Activated naive CD4-positive, alpha-beta T cell treated with anti-CD3 and anti-CD28 coated beads for 36 hours (primary cell): ENCODE results near the gene KLF11. TPM values are rescaled to one million over a fixed set of nuclear protein-coding genes. Genes with fewer than 3 reads are reported as not detected.

Source experiments
- CTCF ChIA-PET: fragments of 350-600 bp; sonication (Branson Sonifier 250); formaldehyde crosslinking; loops from one replicate; lab custom pipeline; 2021; ENCODE audit warnings: antibody characterized with exemption; lab: Charles Lee
- DNase-seq: peaks from one replicate; pipeline ENCODE4 v3.0.0-alpha.2; 2020
- H3K27ac Mint-ChIP-seq: one replicate; pipeline ENCODE4 v1.8.0; 2021; ENCODE audit warnings: mild to moderate bottlenecking, mixed read lengths
- H3K27me3 Mint-ChIP-seq: one replicate; pipeline ENCODE4 v1.8.0; 2021; ENCODE audit warnings: low read depth, mixed read lengths
- H3K36me3 Mint-ChIP-seq: one replicate; pipeline ENCODE4 v1.8.0; 2021; ENCODE audit warnings: low read depth, mixed read lengths
- H3K4me1 Mint-ChIP-seq: one replicate; pipeline ENCODE4 v1.8.0; 2021; ENCODE audit warnings: low read depth, mixed read lengths
- H3K4me3 Mint-ChIP-seq: one replicate; pipeline ENCODE4 v1.8.0; 2021; ENCODE audit warnings: mild to moderate bottlenecking, moderate library complexity, mixed read lengths
- H3K9me3 Mint-ChIP-seq: one replicate; pipeline ENCODE4 v1.8.0; 2021; ENCODE audit warnings: mixed read lengths
- intact Hi-C: fragments of 100-400 bp; cut with micrococcal nuclease; formaldehyde crosslinking; loops from one replicate; pipeline ENCODE4 v1.15.1; 2023
- total RNA-seq, 2 experiments: library from RNA; stranded (reverse); gene quantifications; one replicate each; pipeline ENCODE4 v1.2.3, GENCODE V29; 2021

Gene KLF11
- total RNA-seq, 2 experiments from 2014 or later, result 3.0 to 3.1 TPM

DNA sequence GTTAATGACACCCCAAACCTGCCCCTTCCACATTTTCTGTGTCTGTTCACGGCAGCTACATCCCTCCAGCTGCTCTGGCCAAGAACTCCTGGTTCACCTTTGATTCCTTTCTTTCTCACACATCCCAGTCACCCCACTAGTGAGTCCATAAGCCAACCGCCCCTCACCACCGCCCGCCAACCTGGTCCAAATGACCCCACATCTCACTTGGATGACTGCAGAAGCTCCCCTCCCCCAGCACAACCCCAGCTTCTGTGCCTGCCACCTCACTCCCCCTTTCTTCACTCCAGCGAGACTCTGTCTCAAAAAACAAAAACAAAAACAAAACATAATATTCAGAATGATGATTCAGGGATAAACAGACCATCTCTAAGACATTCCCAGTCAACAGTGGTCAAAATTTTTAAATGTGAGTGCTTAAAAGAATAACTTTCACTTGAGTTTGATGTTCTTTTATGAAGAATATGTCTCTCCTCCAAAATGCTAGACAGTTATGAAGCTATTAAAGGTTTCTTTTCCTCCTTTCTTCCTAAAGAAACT, 33.7 kb downstream of the KLF11 start:
- Mint-ChIP-seq H3K27me3 (peaks cover 69% of the 10 kb centered on the region), H3K27ac (no peak overlapping the region), H3K4me1 (peaks cover 12% of the 10 kb centered on the region), H3K9me3 (no peaks in the 10 kb centered on the region), H3K36me3 (no peaks in the 10 kb centered on the region), H3K4me3 (no peak overlapping the region)
- intact Hi-C loops, result no loop called here
- CTCF ChIA-PET, result interaction anchor here (2.2 kb wide), 1 partner anchor 20 kb away, joined by 8 read pairs; no protein-coding TSS in a partner anchor
- no peak for DNase-seq

DNA sequence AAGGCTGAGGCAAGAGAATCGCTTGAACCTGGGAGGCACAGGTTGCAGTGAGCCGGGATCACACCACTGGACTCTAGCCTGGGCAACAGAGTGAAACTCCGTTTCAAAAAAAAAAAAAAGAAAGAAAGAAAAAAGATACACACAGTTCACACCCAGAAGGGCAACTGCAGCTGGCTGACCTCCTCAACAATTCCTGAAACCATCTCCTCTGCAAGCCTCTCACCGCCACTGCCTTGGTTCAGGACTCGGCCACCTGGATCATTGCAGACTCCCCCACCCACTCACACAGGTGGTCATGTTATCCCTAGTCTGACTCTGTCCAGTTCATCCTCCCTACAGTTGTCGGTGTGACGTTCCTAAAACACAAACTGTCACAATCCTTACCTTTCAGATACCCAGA, 34.7 kb downstream of the KLF11 start:
- no peak overlapping the region for H3K4me3 Mint-ChIP-seq
- CTCF ChIA-PET, result interaction anchor here (1.0 to 2.2 kb wide), 2 partner anchors 19 kb away, joined by 5 to 8 read pairs; no protein-coding TSS in a partner anchor
- H3K27me3 Mint-ChIP-seq, result peaks cover 74% of the 10 kb centered on the region
- H3K36me3 Mint-ChIP-seq, result no peaks in the 10 kb centered on the region
- no peaks in the 10 kb centered on the region for H3K9me3 Mint-ChIP-seq
- no peak overlapping the region for H3K27ac Mint-ChIP-seq
- intact Hi-C loops, result no loop called here
- DNase-seq, result no peak
- H3K4me1 Mint-ChIP-seq, result peaks cover 10% of the 10 kb centered on the region

DNA sequence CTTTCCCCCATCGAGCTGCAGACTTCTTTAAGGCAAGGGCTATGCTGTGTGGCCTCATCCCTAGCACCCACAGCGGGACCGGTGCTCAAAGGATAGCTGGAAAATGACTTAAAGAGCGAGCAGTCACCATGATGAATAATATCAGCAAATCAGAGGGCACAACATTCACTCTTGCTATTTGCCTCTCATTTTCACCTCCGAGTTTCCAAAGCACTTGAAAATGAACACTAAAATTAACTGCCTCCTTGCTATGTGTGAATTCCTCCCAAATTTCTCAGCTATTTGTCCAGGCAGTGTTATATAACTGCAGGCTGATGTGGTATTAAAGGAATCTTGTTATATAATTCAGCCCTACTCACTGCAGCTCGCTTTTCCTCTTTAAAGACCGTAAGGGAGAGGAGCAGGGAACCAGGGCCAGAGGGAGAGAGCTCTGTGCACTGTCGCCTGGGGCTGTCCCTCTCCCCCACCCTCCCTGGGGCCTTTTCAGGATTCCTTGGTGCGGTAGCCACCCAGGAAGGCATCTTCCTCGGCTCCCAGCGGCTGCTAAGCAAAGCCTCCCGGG, 35.4 kb downstream of the KLF11 start:
- CTCF ChIA-PET, result interaction anchor here (0.9 to 1.6 kb wide), 4 partner anchors 18 to 357 kb away, joined by 3 to 5 read pairs (median 4); no protein-coding TSS in a partner anchor
- Mint-ChIP-seq H3K4me1 (peaks cover 10% of the 10 kb centered on the region), H3K27ac (no peak overlapping the region), H3K36me3 (no peaks in the 10 kb centered on the region), H3K27me3 (peaks cover 77% of the 10 kb centered on the region), H3K9me3 (no peaks in the 10 kb centered on the region), H3K4me3 (peak overlapping the region; percentile 68)
- no peak for DNase-seq
- intact Hi-C loops, result no loop called here

DNA sequence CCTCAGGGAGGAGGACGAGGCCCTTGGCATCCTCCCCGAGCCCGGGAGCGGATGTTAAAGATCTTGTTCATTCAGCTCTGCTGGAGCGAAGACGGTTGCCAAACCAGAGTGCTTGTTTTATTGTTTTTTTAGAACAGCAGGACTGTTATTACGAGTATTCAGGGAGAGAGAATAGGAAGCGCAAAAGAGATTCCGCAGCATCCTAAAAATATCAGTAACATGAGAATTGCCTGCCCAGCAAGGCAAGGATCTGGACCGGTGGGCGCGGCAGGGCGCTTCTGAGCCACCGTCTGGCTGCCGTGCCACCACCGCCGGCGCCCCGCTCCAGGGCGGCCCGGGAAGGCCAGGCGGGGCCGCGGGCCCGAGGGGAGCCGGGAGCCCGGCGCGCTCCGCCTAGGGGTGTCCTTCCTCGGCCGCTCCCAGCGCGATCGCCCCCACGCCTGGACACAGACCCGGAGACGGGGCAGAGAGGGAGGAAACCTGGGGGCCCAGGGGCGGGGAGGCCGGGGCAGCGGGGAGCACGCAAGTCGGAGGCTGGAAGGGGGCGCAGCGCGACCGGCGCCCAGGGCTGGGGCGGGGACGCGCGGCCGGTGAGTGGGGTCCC, 36.0 kb downstream of the KLF11 start:
- H3K27ac Mint-ChIP-seq, result no peak overlapping the region
- DNase-seq, result peak; percentile 21
- H3K4me1 Mint-ChIP-seq, result peaks cover 10% of the 10 kb centered on the region
- peaks cover 77% of the 10 kb centered on the region for H3K27me3 Mint-ChIP-seq
- CTCF ChIA-PET, result interaction anchor here (0.9 to 1.6 kb wide), 4 partner anchors 18 to 356 kb away, joined by 3 to 5 read pairs (median 4); no protein-coding TSS in a partner anchor
- H3K9me3 Mint-ChIP-seq, result no peaks in the 10 kb centered on the region
- H3K4me3 Mint-ChIP-seq, result peak overlapping the region; percentile 68
- intact Hi-C loops, result no loop called here
- no peaks in the 10 kb centered on the region for H3K36me3 Mint-ChIP-seq

DNA sequence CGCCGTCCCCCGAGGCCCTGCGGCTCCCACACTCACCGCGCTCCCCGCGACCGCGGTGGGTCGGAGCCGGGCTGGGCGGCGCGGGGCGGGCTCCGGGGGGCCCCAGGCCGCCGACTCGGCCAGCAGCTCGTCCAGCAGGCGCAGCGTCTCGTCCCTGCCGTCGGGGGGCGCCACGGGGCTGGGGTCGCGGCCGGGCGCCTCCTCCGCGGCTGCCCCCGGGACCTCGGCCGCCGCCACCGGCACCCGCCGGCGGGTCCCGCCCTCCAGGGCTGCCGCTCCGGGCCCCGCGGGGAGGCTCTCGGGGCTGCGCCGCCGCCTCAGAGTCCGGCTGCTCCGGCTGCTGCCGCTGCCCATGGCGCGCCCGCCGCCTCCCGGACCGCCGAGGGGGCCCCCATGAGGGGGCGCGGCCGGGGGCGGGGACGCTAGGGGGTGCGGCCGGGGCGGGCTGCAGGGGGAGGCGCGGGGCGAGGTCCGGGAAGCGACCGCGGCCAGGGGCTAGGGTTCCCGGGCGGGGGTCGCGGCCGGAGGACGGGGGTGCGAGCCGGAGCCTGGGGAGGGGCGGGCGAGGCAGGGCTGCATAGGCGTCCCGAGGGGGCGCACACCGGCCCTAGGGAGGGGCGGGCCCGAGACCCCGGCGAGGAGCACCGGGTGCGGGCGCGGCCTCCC, 36.7 kb downstream of the KLF11 start, which contains the start of gene CYS1:
Gene CYS1, minus strand, starts transcription at position 542 of the 666 bp plus-strand sequence. Its CDS starts 188 bp downstream, at position 354.
- DNase-seq, result no peak

DNA sequence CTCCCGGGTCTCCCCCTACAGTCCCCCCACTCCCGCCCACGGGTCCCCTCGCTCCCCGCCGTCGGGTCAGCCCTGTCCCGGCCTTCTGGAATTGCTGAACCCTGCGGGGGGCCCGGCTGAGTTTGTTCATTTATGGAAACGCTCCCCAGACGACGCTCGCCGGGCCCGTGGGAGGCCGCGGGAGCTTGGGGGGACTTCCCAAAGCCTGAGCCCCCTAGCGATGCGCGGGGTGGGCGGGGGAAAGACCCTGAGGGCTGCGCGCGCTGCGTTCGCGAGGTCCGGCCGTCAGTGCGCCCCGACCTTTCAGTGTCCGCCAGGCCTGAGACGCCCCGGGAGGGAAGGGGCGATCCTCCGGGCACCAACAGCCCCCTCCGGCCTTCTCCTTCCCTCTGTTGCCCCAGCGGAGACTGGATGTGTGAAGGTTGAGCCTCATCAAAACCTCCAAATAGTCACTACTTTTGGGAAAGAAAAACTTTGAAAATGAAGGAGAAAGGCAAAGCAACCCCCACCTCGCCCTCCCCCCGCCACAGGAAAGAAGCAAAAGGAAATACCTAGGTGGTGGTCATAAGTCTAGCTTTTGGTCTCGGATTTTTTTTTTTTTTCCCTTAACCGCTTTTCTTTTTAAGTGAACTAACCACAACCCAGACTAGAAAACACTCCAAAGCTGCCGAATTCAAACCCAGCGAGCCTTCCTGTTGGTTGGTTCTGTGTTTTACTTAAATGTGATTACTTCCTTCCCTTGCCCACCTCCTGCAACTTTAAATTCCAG, 37.4 kb downstream of the KLF11 start:
- CTCF ChIA-PET, result interaction anchor here (0.7 to 1.1 kb wide), 2 partner anchors 8 to 95 kb away, joined by 4 to 7 read pairs; no protein-coding TSS in a partner anchor
- DNase-seq, result peak; percentile 42
- Mint-ChIP-seq H3K4me1 (peaks cover 10% of the 10 kb centered on the region), H3K9me3 (no peaks in the 10 kb centered on the region), H3K4me3 (peak overlapping the region; percentile 38), H3K27me3 (peaks cover 79% of the 10 kb centered on the region), H3K27ac (no peak overlapping the region), H3K36me3 (no peaks in the 10 kb centered on the region)
- intact Hi-C loops, result loop anchor here (2.0 kb wide), 1 partner anchor 40 kb away; no protein-coding TSS in a partner anchor

More for the DNA sequence above, 36.7 kb downstream of the KLF11 start, which contains the start of gene CYS1:
- intact Hi-C loops, result loop anchor here (2.0 kb wide), 1 partner anchor 41 kb away; no protein-coding TSS in a partner anchor
- Mint-ChIP-seq H3K27ac (no peak within 1 kb of the TSS), H3K9me3 (no peaks in the 10 kb centered on the region), H3K4me1 (peaks cover 10% of the 10 kb centered on the region), H3K27me3 (peaks cover 79% of the 10 kb centered on the region), H3K4me3 (peak within 1 kb of the TSS; percentile 68), H3K36me3 (no peaks in the 10 kb centered on the region)
- CTCF ChIA-PET, result interaction anchor here (1.1 to 1.6 kb wide), 2 partner anchors 8 to 328 kb away, joined by 4 to 7 read pairs; no protein-coding TSS in a partner anchor

DNA sequence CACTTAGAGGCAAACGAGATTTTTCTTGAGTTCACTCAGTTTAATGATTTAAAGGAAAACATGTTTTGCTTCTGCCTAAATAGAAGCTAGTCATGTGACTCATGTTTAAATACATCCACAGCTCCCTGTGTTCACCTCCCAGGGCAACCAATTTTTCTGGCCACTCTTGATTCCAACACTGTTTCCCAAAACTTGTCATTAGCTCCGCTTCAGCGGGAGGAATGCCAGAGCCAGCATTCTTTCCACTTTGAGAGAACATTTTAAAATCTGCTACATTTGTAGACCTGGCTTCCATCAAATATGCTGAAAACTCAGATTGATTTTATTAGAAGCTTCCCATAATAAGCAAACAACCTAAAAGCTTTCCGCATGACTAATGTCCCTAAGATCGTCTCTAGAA, 39.7 kb downstream of the KLF11 start:
- Mint-ChIP-seq H3K36me3 (no peaks in the 10 kb centered on the region), H3K9me3 (no peaks in the 10 kb centered on the region), H3K4me3 (no peak overlapping the region), H3K27ac (no peak overlapping the region), H3K27me3 (peaks cover 72% of the 10 kb centered on the region), H3K4me1 (peaks cover 10% of the 10 kb centered on the region)
- intact Hi-C loops, result no loop called here
- no peak for DNase-seq
- CTCF ChIA-PET, result interaction anchor here (2.6 kb wide), 1 partner anchor 10 kb away, joined by 23 read pairs; no protein-coding TSS in a partner anchor

DNA sequence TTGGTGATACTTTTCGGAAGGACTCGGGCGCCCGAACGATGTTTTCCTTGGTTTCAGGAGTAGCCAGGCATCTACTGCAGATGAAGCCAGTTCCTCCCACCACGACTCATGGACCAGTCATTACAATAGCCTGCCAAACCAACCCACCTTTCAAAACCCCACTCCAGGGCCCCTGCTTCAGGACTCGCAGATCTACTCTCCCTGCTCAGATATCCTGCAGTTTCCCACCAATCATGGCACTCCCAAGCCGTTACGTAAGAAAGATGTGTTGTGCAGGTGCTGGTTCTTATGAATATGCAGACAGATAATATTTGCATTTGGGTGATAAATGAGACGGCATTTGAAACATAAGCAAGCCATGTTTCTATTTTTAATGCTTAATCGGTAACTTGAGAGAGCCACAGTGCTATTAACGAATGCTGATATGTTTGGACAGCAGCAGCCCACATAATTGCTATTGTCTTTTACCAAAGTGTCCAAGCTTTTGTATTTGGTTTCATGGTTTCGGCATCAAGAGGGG, 40.4 kb downstream of the KLF11 start:
- H3K4me1 Mint-ChIP-seq, result peaks cover 10% of the 10 kb centered on the region
- intact Hi-C loops, result no loop called here
- H3K4me3 Mint-ChIP-seq, result no peak overlapping the region
- no peaks in the 10 kb centered on the region for H3K9me3 Mint-ChIP-seq
- no peak overlapping the region for H3K27ac Mint-ChIP-seq
- CTCF ChIA-PET, result interaction anchor here (1.6 to 2.6 kb wide), 2 partner anchors 11 to 112 kb away, joined by 3 to 23 read pairs; no protein-coding TSS in a partner anchor
- no peak for DNase-seq
- no peaks in the 10 kb centered on the region for H3K36me3 Mint-ChIP-seq
- peaks cover 67% of the 10 kb centered on the region for H3K27me3 Mint-ChIP-seq

DNA sequence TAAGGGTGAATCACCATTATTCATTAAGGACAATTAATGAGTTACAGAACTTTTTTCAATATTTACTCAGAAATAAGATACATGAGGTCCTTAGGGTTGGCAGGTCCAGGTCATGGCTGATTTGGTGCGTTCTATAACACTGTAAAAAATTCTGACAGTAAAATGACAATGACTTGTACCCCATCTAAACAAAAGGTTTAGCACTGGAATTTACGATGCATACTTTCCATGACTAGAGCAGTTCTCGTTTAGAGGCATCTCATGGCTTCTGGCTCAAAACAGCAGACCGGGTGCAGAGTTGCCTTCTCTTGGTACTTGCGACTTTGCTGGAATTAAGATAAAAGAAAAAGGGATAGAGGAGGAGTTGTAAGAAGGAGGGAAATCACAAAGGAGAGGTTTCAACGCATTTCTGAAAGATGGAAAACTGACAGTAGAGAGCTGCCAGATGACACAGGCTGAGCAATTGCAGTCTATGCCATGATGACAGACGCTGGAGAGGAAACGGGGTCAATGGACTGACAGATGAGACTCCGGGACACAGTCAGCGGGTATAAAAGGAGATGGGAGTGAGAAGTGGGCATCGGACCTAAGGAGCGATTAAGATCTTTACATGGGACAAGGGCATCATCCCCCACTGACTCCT, 41.0 kb downstream of the KLF11 start:
- H3K27ac Mint-ChIP-seq, result no peak overlapping the region
- peaks cover 8% of the 10 kb centered on the region for H3K4me1 Mint-ChIP-seq
- no peaks in the 10 kb centered on the region for H3K9me3 Mint-ChIP-seq
- DNase-seq, result no peak
- no peak overlapping the region for H3K4me3 Mint-ChIP-seq
- H3K36me3 Mint-ChIP-seq, result no peaks in the 10 kb centered on the region
- intact Hi-C loops, result no loop called here
- H3K27me3 Mint-ChIP-seq, result peaks cover 64% of the 10 kb centered on the region
- CTCF ChIA-PET, result interaction anchor here (1.6 to 2.6 kb wide), 4 partner anchors 12 to 112 kb away, joined by 3 to 23 read pairs (median 18); no protein-coding TSS in a partner anchor

DNA sequence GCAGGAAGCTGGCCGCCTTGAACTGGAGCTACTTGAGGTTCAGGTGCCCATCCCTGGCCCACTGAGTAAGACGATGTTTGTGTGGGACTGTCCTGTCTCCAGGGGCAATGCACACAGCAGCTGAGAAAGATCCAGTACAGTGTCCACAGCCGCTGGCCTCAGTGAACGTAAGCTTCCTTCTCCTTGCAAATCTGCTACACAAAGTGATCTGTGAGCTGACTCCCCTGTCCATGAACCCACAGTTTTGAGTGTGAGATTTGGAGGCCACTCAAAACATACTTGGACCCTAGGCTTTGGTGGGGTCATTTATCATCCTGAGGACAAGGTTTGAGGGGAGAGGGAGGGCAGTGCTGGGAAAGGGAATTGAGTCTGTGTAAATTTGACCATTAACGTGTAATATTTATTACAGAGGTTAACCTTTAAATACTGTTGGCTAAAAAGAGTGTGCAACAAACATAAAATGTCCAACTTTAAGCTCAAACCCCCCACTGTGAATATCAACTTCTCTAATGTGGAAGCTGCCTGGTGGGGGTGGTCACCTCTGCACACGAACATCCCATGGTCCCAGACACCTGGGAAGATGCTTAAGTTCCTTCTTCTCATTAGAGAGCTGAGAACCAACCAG, 41.8 kb downstream of the KLF11 start:
- no peaks in the 10 kb centered on the region for H3K9me3 Mint-ChIP-seq
- no peak overlapping the region for H3K27ac Mint-ChIP-seq
- CTCF ChIA-PET, result interaction anchor here (1.6 to 2.2 kb wide), 3 partner anchors 11 to 113 kb away, joined by 3 to 19 read pairs (median 16); no protein-coding TSS in a partner anchor
- H3K27me3 Mint-ChIP-seq, result peaks cover 72% of the 10 kb centered on the region
- peaks cover 8% of the 10 kb centered on the region for H3K4me1 Mint-ChIP-seq
- H3K4me3 Mint-ChIP-seq, result no peak overlapping the region
- DNase-seq, result no peak
- no peaks in the 10 kb centered on the region for H3K36me3 Mint-ChIP-seq
- intact Hi-C loops, result no loop called here
